Ovary (tissue), 3 donors: Measurements from ENCODE around the gene RASA3.

Experiments used
- POLR2A ChIP-seq: fragments of 450-650 bp; IDR thresholded peaks from one replicate; pipeline ENCODE4 v1.6.1; 2017; ENCODE audit warnings: antibody characterized with exemption, mild to moderate bottlenecking, moderate library complexity
- TF ChIP-seq, protein P1 (sequence below), 3 donors: fragments of 450-650 bp in 2 of 3; fragments of 200-600 bp in 1 of 3; IDR thresholded peaks; one replicate each; pipeline versions ENCODE4 v1.5.1 to v1.8.0; 2016 to 2022; ENCODE audit warnings: antibody characterized with exemption in 3 of 3, mild to moderate bottlenecking in 1 of 3
- donor health status: DM: no; HTN: no; CAD: no.

GRCh38 chr13:114068656-114069318 lies 63.6 kb downstream of the RASA3 start:
- TF ChIP-seq POLR2A = no peak
- TF ChIP-seq, protein P1, sequence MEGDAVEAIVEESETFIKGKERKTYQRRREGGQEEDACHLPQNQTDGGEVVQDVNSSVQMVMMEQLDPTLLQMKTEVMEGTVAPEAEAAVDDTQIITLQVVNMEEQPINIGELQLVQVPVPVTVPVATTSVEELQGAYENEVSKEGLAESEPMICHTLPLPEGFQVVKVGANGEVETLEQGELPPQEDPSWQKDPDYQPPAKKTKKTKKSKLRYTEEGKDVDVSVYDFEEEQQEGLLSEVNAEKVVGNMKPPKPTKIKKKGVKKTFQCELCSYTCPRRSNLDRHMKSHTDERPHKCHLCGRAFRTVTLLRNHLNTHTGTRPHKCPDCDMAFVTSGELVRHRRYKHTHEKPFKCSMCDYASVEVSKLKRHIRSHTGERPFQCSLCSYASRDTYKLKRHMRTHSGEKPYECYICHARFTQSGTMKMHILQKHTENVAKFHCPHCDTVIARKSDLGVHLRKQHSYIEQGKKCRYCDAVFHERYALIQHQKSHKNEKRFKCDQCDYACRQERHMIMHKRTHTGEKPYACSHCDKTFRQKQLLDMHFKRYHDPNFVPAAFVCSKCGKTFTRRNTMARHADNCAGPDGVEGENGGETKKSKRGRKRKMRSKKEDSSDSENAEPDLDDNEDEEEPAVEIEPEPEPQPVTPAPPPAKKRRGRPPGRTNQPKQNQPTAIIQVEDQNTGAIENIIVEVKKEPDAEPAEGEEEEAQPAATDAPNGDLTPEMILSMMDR (IDR thresholded peaks at IDR 0.05) = no peak
